Calu3 (cell line): ENCODE measurements around the gene EDNRB. TPM values are rescaled to one million over a fixed set of nuclear protein-coding genes. Genes with fewer than 3 reads are reported as not detected.

ENCODE experiments used
- BruUV-seq: library from RNA; stranded (reverse); fragments of 400-500 nt; replicated peaks from 2 replicates; lab custom pipeline; 2021; lab: Mats Ljungman, UMichigan
- CTCF ChIA-PET: fragments of 300-600 bp; sonication (Branson Sonifier 250); formaldehyde crosslinking; loops from one replicate; lab custom pipeline; 2022; ENCODE audit warnings: antibody characterized with exemption; lab: Charles Lee
- DNase-seq: peaks from one replicate; pipeline ENCODE4 v3.0.0; 2022
- H3K27ac Mint-ChIP-seq: one replicate; pipeline ENCODE4 v1.8.0; 2022; ENCODE audit warnings: mixed read lengths; ENCODE audit not compliant: unreplicated experiment
- H3K27me3 Mint-ChIP-seq: one replicate; pipeline ENCODE4 v1.8.0; 2022; ENCODE audit warnings: mixed read lengths; ENCODE audit not compliant: unreplicated experiment
- H3K36me3 Mint-ChIP-seq: one replicate; pipeline ENCODE4 v1.8.0; 2022; ENCODE audit warnings: mild to moderate bottlenecking, moderate library complexity, mixed read lengths; ENCODE audit not compliant: insufficient read depth, unreplicated experiment
- H3K4me1 Mint-ChIP-seq: one replicate; pipeline ENCODE4 v1.8.0; 2022; ENCODE audit warnings: mild to moderate bottlenecking, low read depth, mixed read lengths; ENCODE audit not compliant: unreplicated experiment
- H3K4me3 Mint-ChIP-seq: one replicate; pipeline ENCODE4 v1.8.0; 2022; ENCODE audit warnings: mild to moderate bottlenecking, low read depth, moderate library complexity, mixed read lengths; ENCODE audit not compliant: unreplicated experiment
- H3K9me3 Mint-ChIP-seq: one replicate; pipeline ENCODE4 v1.8.0; 2022; ENCODE audit warnings: low read depth, mixed read lengths; ENCODE audit not compliant: unreplicated experiment
- intact Hi-C: fragments of 100-400 bp; cut with micrococcal nuclease; formaldehyde crosslinking; loops from one replicate; pipeline ENCODE4 v1.10.0; 2022; ENCODE audit not compliant: unreplicated experiment
- total RNA-seq: library from RNA; stranded (reverse); gene quantifications from 2 replicates; pipeline ENCODE4 v1.2.3, GENCODE V29; 2022
- TF ChIP-seq, protein P1 (sequence below): fragments of 200-600 bp; IDR thresholded peaks from one replicate; pipeline ENCODE4 v1.8.0; 2022; ENCODE audit warnings: antibody characterized with exemption; ENCODE audit not compliant: unreplicated experiment

Gene EDNRB
- total RNA-seq, 1 experiment from 2014 or later: not detected

DNA sequence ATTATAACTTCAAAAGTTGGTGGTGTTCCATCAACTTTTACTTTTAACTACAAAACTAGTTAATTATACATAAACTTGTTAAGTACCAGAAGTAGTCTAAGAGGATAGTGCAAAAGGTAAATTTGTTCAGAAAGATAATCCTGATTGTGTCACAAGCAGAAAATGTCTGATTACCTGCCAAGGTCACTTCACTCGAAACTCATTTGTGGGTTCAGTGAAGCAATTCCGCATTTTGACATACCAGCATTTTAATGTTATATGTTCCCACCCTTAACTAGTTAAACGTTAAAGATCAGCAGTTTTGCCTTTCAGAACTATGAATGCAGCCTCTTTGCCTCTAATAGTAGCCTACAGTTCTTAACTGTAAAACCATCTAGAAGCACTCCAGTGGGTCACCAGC, 5.6 kb downstream of the EDNRB start:
- CTCF ChIA-PET: no interaction called here
- Mint-ChIP-seq H3K27me3 (no peaks in the 10 kb centered on the region), H3K36me3 (no peaks in the 10 kb centered on the region), H3K4me3 (no peak overlapping the region), H3K9me3 (no peaks in the 10 kb centered on the region), H3K4me1 (no peaks in the 10 kb centered on the region), H3K27ac (no peak overlapping the region)
- DNase-seq: no peak
- BruUV-seq: no TSS peak
- TF ChIP-seq, protein P1, sequence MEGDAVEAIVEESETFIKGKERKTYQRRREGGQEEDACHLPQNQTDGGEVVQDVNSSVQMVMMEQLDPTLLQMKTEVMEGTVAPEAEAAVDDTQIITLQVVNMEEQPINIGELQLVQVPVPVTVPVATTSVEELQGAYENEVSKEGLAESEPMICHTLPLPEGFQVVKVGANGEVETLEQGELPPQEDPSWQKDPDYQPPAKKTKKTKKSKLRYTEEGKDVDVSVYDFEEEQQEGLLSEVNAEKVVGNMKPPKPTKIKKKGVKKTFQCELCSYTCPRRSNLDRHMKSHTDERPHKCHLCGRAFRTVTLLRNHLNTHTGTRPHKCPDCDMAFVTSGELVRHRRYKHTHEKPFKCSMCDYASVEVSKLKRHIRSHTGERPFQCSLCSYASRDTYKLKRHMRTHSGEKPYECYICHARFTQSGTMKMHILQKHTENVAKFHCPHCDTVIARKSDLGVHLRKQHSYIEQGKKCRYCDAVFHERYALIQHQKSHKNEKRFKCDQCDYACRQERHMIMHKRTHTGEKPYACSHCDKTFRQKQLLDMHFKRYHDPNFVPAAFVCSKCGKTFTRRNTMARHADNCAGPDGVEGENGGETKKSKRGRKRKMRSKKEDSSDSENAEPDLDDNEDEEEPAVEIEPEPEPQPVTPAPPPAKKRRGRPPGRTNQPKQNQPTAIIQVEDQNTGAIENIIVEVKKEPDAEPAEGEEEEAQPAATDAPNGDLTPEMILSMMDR: no peak
- intact Hi-C loops: no loop called here

DNA sequence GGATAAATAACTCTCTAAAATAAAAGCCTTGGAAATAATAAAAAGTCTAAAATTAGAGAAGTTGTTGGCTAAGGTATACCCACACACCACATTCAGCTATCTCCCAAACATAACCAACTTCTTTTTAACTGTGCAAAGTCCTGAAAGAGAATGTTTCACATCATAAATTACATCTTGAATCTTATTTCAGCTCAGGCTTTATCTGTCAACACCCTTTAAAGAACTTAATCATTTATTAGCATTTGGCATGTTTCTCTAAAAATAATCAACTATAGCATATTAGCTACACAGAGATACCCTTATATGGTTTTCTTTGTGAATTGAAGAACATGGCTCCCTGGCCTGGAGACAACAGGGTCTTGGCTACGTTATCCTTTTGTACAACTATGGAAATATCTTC, 6.9 kb downstream of the EDNRB start:
- intact Hi-C loops: no loop called here
- CTCF ChIA-PET: no interaction called here
- Mint-ChIP-seq H3K4me3 (no peak overlapping the region), H3K27me3 (no peaks in the 10 kb centered on the region), H3K36me3 (no peaks in the 10 kb centered on the region), H3K4me1 (no peaks in the 10 kb centered on the region), H3K27ac (no peak overlapping the region), H3K9me3 (no peaks in the 10 kb centered on the region)
- DNase-seq: no peak
- no TSS peak for BruUV-seq
- TF ChIP-seq, protein P1: no peak

DNA sequence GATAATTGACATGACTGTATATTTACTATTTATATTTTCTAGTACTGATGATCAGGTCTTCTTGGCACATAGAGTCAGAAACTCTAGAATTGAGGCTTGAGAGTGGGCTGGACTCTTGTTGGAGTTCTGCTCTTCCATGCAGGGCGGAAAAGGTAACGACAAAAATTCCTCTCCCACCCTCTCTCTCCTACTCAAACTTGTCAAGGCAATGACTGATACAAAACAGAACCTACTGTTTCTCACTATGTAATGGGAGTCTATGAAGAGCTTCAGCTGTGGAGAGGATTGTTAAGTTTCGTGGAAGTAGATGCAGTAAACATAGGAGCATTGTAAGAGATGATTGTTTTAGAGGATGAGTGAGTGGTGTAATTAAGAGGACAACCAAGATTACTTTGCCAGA, 8.8 kb downstream of the EDNRB start:
- TF ChIP-seq, protein P1: no peak

DNA sequence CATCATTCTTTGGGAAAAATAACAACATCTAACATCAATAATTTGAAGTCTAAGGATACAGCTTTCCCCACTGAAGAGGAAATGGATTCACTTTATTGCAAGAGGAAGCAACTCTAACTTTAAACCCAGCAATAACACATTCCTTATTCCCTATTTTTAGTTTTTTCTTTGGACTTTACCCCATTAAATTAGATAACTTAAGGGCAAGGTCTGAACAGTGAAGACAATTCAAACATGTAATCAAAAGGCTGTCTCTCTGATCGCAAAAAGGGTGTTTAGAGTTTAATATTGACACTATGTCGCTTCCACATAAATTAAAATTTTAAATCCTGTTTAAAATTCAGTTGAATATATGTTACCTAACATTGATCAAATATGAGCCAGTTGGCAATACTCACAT, 10.1 kb downstream of the EDNRB start:
- no TSS peak for BruUV-seq

More for the DNA sequence above, 8.8 kb downstream of the EDNRB start:
- Mint-ChIP-seq H3K4me1 (no peaks in the 10 kb centered on the region), H3K27me3 (no peaks in the 10 kb centered on the region), H3K9me3 (no peaks in the 10 kb centered on the region), H3K4me3 (no peak overlapping the region), H3K36me3 (no peaks in the 10 kb centered on the region), H3K27ac (no peak overlapping the region)
- CTCF ChIA-PET: no interaction called here
- DNase-seq: no peak
- BruUV-seq: no TSS peak
- intact Hi-C loops: no loop called here

More for the DNA sequence above, 10.1 kb downstream of the EDNRB start:
- H3K9me3 Mint-ChIP-seq: no peaks in the 10 kb centered on the region
- DNase-seq: no peak
- H3K4me1 Mint-ChIP-seq: no peaks in the 10 kb centered on the region
- H3K27ac Mint-ChIP-seq: no peak overlapping the region
- CTCF ChIA-PET: no interaction called here
- intact Hi-C loops: no loop called here
- no peak overlapping the region for H3K4me3 Mint-ChIP-seq
- TF ChIP-seq, protein P1: no peak
- H3K27me3 Mint-ChIP-seq: no peaks in the 10 kb centered on the region
- H3K36me3 Mint-ChIP-seq: no peaks in the 10 kb centered on the region
